Measurements from ENCODE around the gene ZFAND3.
"Not testable (repeated sequence)": the region's sequence is repeated elsewhere in the genome, so short reads cannot be mapped to it uniquely, and the experiment has no call there.

ZFAND3 gene

GRCh38 chr6:37882724-37883413 lies 63.3 kb downstream of the ZFAND3 start:
- intact Hi-C loops (cut with DNase I) = no loop called here
- DNase-seq = no peak

DNA sequence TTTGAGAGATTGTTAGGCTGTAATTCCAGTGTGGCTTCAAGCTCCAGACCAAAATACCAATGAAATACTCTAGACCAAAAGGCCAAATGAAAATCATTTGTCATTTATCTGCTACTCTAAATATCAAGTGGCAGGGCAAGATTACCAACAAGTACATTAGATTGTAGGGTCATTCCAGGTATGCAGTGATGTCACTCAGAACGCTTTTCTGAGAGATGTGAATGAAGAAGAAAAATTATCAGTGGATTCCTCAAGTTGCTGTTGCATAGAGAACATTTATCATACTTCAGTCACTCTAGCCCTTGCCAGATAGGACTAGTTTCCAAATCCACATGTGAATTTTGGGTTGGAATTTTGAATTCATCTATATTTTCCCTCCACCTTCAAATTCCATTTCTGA lies 65.0 kb downstream of the ZFAND3 start:
- no peak for DNase-seq
- intact Hi-C loops (cut with DNase I) = no loop called here

GRCh38 chr6:37889051-37889450 lies 69.5 kb downstream of the ZFAND3 start:
- no peak for DNase-seq
- intact Hi-C loops (cut with DNase I) = no loop called here

DNA sequence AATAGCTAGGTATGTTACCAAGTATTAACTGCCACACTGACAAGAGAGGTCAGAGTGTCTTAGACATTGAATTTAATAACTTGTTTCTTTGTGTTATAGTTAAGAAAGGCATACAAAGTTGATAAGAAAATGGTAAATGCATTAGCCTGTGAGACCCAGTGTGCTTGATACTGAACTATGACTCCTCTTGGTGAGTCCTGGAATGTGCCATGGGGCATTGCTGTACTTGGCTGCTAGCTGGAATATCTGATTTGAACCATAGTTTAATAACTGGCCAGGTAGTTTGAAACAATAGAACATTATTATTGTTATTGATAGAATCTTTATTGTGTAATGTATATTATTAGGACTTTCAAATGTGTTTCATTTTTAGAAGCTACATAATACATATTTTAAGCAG lies 70.0 kb downstream of the ZFAND3 start:
- intact Hi-C loops (cut with DNase I) = no loop called here
- no peak for DNase-seq

DNA sequence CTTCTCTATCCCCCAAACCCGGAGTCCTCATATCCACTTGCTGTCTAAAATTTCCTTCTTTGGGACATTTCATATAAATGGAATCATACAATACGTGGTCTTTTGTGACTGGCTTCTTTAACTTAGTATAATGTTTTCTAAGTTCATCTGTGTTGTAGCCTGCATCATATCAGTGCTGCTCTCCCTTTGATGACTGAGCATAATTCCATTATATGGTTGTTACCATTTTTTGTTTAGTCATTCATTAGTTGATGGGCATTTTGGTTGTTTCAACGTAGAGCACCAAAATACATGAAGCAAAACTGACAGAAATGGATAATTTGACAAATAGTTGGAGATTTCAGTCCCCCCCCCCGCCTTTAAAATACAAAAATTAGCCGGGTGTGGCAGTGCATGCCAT lies 71.5 kb downstream of the ZFAND3 start:
- no peak for DNase-seq
- intact Hi-C loops (cut with DNase I) = no loop called here

GRCh38 chr6:37893257-37893656 lies 73.7 kb downstream of the ZFAND3 start:
- intact Hi-C loops (cut with DNase I) = no loop called here

DNA sequence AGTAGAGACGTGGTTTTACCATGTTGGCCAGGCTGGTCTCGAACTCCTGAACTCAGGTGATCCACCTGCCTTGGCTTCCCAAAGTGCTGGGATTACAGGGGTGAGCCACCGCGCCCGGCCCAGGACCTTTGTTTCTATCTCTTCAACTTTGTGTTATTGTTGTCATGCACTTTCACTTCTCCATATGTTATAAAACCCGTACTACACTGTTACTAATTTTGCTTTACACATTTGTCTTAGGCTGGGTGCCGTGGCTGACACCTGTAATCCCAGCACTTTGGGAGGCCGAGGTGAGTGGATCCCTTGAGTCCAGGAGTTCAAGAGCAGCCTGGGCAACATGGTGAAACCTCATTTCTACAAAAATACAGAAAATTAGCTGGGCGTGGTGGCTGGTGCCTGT lies 74.2 kb downstream of the ZFAND3 start:
- intact Hi-C loops (cut with DNase I); DNase-seq: not testable (repeated sequence)

More at GRCh38 chr6:37893257-37893656, 73.7 kb downstream of the ZFAND3 start:
- DNase-seq = no peak

DNA sequence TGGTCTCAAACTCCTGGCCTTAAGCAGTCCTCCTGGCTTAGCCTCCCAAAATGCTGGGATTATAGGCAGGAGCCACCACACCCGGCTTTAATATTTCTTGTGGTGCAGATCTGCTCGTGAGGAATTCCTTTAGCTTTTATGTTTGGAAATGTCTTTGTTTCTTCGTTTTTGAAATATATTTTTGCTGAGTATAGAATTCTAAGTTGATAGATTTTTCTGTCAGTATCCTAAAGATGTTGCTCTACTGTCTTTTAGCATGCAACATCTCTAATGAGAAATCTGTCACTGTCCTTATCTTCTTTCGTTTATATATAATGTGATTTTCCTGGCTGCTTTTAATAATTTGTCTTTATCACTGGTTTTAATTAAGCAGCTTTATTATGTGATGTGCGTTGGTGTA lies 75.1 kb downstream of the ZFAND3 start:
- intact Hi-C loops (cut with DNase I) = no loop called here
- DNase-seq = no peak

DNA sequence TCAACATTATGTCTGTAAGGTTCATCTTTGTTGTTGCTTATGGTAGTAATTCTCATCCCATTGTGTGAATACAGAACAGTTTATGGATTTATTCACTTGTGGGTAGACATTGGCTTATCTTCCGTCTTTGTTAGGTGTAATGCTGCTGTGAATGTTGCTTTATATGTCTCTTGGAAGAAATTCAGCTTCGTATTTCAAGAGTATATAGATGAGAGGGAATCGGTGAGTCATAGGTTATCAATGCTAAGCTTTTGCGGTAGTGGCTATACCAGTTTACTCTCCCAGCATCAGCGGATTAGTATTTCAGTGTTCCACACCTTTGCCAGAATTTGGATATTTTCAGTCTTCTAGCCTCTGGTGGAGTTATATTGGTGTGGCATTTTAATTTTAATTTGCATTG lies 77.8 kb downstream of the ZFAND3 start:
- no peak for DNase-seq
- intact Hi-C loops (cut with DNase I) = no loop called here

DNA sequence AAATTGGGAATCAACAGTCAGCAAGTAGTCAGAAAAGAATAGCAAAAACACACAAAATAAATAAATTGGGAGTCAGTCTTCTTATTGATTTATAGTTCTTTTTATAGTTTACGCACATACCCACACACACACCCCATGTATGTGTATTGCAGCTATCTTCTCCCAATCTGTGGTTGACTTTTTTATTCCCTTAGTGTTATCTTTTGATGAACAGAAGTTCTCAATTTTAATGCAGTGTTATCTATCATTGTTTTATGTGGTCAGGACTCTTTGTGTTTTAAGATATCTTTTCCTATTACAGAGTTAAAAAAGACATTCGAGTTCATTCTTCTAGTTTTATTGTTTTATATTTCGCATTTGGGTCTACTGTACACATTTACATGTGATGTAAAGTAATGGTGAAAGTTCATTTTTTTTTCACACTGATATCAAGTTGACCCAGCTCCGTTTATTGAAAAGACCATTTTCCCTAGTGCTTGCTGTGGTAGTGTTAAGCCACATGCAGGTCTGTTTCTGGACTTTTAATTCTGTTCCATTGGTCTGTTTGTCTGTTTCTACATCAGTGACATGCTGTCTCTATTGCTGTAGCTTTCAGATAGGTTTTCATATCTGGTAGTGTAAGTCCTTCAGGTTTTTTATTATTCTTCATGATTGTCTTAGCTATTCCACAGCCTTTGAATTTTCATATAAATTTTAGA lies 78.4 kb downstream of the ZFAND3 start:
- DNase-seq = no peak
- intact Hi-C loops (cut with DNase I) = no loop called here

DNA sequence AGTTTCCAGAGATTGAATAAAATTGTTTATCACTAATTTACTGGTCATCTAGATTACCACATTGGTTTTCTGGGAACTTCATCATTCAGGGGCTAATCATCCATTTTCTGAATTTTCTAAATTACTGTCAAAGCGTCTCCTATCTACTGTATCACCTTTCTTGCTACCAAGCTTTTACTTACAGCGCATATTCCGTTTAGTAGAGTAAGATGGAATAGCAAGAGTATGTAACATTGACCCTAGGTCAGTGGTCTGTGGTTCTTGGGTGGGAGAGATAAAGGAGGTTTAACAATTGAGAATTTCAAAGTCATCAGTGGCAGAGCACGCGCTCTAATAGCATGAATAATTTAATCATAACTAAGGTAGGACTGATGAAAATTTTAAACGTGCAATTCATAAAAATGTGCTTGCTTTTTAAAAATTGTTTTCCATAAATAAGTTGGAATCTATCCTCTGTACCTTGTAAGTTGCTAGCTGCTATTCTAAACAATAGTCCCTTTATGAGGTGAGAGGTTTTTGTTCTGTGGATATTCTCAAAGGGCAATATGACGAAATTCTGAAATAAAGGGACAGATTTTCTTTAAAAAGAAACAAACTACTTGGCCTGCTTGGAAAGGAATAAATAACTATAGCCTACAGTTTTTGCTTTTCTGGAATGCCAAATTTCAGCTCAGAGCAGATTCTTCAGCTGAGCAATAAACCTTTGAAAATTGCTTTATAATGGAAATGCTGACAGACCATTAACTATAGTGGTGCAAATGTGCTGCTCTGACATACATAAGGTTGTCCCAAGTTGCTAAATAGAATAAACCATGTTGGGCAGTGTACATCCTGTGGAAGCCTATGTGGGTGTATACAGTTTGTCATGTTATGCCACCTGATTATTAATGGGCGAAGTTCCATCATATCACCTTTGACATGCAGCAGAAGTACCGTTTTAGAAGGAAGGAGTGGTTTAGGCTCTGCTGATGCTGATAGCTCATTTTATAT lies 84.1 kb downstream of the ZFAND3 start:
- DNase-seq = no peak
- intact Hi-C loops (cut with DNase I) = no loop called here

- intact Hi-C loops (cut with DNase I) = no loop called here
These were observed 85.1 kb downstream of the ZFAND3 start for GRCh38 chr6:37904590-37904989.

GRCh38 chr6:37906121-37906520 lies 86.6 kb downstream of the ZFAND3 start:
- DNase-seq = no peak
- intact Hi-C loops (cut with DNase I) = no loop called here

More at GRCh38 chr6:37904590-37904989, 85.1 kb downstream of the ZFAND3 start:
- DNase-seq = no peak

- intact Hi-C loops (cut with DNase I) = no loop called here
- no peak for DNase-seq
These were observed 91.5 kb downstream of the ZFAND3 start for GRCh38 chr6:37910998-37911397.

GRCh38 chr6:37913210-37913609 lies 93.7 kb downstream of the ZFAND3 start:
- no peak for DNase-seq
- intact Hi-C loops (cut with DNase I) = no loop called here

DNA sequence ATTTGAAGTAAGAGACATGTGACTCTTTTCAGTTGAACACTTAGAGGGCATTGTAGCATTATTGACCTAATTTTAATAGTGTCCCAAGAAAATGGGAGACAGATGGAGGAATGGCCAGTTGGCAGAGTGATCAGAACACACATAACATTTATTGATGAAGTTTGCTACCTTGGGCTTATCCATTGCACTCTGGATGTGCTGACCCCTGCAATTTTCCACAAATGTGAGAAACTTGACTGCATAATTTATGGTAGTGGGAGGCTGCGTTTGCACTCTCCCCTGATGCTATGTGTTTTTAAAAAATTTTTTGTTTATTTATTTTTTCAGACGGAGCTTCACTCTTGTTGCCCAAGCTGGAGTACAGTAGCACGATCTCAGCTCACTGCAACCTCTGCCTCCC lies 95.9 kb downstream of the ZFAND3 start:
- DNase-seq = no peak
- intact Hi-C loops (cut with DNase I) = no loop called here

DNA sequence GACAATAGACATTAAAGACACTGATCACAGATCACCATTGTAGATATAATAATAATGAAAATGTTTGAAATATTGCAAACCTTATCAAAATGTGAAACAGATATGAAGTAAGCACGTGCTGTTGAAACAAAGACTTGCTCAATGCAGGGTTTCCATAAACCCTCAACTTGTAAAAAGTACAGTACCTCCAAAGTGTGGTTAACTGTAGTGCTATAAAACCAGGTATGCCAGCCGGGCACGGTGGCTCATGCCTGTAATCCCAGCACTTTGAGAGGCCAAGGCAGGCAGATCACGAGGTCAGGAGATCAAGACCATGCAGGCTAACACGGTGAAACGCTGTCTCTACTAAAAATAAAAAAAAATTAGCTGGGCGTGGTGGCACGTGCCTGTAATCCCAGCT lies 96.6 kb downstream of the ZFAND3 start:
- intact Hi-C loops (cut with DNase I) = no loop called here
- no peak for DNase-seq

- DNase-seq = no peak
- intact Hi-C loops (cut with DNase I) = no loop called here
These were observed 97.1 kb downstream of the ZFAND3 start for GRCh38 chr6:37916675-37917074.

DNA sequence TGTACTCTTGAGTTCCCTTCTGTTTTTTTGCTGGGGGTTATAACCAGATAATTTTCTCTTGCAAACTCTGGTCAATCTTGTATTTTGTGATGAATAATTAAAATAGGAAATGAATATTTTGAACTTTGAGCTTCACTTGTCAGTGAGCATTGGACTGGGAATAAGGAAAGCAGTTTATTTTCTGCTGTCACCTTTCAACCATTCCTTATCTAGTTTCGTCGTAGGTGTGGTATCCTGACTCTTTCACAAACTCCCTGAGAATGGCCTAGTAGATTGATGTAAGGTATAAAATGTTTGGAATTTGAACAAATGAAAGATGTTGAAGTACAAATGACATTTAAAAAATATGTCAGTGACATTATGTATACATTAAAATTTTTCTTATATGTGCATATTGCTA lies 98.0 kb downstream of the ZFAND3 start:
- DNase-seq = no peak
- intact Hi-C loops (cut with DNase I) = no loop called here

GRCh38 chr6:37919417-37920157 lies 100.1 kb downstream of the ZFAND3 start:
- no peak for DNase-seq
- intact Hi-C loops (cut with DNase I) = no loop called here
